ENCODE results near the gene GXYLT2.

DNA sequence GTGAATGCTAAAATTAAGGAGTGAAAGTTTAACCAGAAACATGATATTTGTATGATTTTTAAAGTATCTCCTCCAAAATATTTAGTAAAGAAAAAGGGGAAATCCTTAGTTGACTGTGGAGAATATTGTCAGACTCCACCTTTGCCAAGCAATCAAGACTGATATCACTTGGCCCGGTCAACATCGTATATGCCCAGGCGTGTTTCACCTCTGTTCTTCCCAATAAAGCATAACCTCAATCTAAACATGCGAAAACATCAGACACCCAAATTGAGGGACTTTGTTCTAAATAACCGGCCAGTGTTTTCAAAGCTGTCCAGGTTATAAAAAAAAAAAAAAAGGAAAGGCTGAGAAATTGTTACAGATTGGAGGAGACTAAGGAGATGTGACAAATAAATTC lies 54.6 kb downstream of the GXYLT2 start:
- TF ChIP-seq, protein P1, sequence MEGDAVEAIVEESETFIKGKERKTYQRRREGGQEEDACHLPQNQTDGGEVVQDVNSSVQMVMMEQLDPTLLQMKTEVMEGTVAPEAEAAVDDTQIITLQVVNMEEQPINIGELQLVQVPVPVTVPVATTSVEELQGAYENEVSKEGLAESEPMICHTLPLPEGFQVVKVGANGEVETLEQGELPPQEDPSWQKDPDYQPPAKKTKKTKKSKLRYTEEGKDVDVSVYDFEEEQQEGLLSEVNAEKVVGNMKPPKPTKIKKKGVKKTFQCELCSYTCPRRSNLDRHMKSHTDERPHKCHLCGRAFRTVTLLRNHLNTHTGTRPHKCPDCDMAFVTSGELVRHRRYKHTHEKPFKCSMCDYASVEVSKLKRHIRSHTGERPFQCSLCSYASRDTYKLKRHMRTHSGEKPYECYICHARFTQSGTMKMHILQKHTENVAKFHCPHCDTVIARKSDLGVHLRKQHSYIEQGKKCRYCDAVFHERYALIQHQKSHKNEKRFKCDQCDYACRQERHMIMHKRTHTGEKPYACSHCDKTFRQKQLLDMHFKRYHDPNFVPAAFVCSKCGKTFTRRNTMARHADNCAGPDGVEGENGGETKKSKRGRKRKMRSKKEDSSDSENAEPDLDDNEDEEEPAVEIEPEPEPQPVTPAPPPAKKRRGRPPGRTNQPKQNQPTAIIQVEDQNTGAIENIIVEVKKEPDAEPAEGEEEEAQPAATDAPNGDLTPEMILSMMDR (IDR thresholded peaks at IDR 0.05) = no peak
- TF ChIP-seq POLR2A (IDR thresholded peaks at IDR 0.05) (no peak), POLR2AphosphoS5 (IDR thresholded peaks at IDR 0.05) (no peak)
